Trophoblast cell (in vitro differentiated cells and primary cell): ENCODE results near the gene KIF26B.

Experiments
- DNase-seq, 2 donors: peaks; one replicate each; pipeline ENCODE4 v3.0.0-alpha.2; 2016
- H2AFZ ChIP-seq: 2 replicates; pipeline ENCODE4 v1.6.1; 2013; ENCODE audit warnings: low read length, moderate library complexity, mild to moderate bottlenecking; ENCODE audit not compliant: insufficient read depth, poor library complexity
- H2AK5ac ChIP-seq: 2 replicates; pipeline ENCODE4 v1.6.1; 2013; ENCODE audit warnings: mild to moderate bottlenecking, low read length
- H2BK120ac ChIP-seq: 2 replicates; pipeline ENCODE4 v1.6.1; 2013; ENCODE audit warnings: low read length, mild to moderate bottlenecking, moderate library complexity; ENCODE audit not compliant: insufficient read depth, poor library complexity
- H2BK12ac ChIP-seq: 2 replicates; pipeline ENCODE4 v1.6.1; 2013; ENCODE audit warnings: mild to moderate bottlenecking, low read length, moderate library complexity
- H2BK5ac ChIP-seq: 2 replicates; pipeline ENCODE4 v1.6.1; 2013; ENCODE audit warnings: low read length, low read depth, moderate library complexity, mild to moderate bottlenecking; ENCODE audit not compliant: poor library complexity
- H3K14ac ChIP-seq: 2 replicates; pipeline ENCODE4 v1.6.1; 2013; ENCODE audit warnings: mild to moderate bottlenecking, low read length
- H3K18ac ChIP-seq: 2 replicates; pipeline ENCODE4 v1.6.1; 2013; ENCODE audit warnings: mild to moderate bottlenecking, low read length
- H3K23ac ChIP-seq: 2 replicates; pipeline ENCODE4 v1.6.1; 2013; ENCODE audit warnings: low read length
- H3K27ac ChIP-seq: 2 replicates; pipeline ENCODE4 v1.5.1; 2013; ENCODE audit warnings: low read depth, mild to moderate bottlenecking, inconsistent platforms, low read length, moderate library complexity
- H3K27me3 ChIP-seq: 2 replicates; pipeline ENCODE4 v1.6.1; 2013; ENCODE audit warnings: inconsistent platforms, mild to moderate bottlenecking, low read length, moderate library complexity; ENCODE audit not compliant: insufficient read depth
- H3K36me3 ChIP-seq, 2 experiments: 1 replicate in 1 of 2; 2 replicates in 1 of 2; pipeline ENCODE4 v1.6.1; 2013; ENCODE audit warnings: low read length in 2 of 2, mild to moderate bottlenecking in 2 of 2, moderate library complexity in 1 of 2; ENCODE audit not compliant: insufficient read depth in 2 of 2, control insufficient read depth in 1 of 2
- H3K4ac ChIP-seq: 2 replicates; pipeline ENCODE4 v1.6.1; 2013; ENCODE audit warnings: low read depth, mild to moderate bottlenecking, low read length, moderate library complexity
- H3K4me1 ChIP-seq, 2 experiments: 1 replicate in 1 of 2; 2 replicates in 1 of 2; pipeline ENCODE4 v1.6.1; 2013; ENCODE audit warnings: low read length in 2 of 2, mild to moderate bottlenecking in 2 of 2, moderate library complexity in 1 of 2; ENCODE audit not compliant: insufficient read depth in 2 of 2, control insufficient read depth in 1 of 2
- H3K4me2 ChIP-seq: 2 replicates; pipeline ENCODE4 v1.6.1; 2013; ENCODE audit warnings: inconsistent platforms, mild to moderate bottlenecking, low read length, moderate library complexity
- H3K4me3 ChIP-seq: 2 replicates; pipeline ENCODE4 v1.5.1; 2013; ENCODE audit warnings: mild to moderate bottlenecking, low read depth, low read length, inconsistent platforms
- H3K79me1 ChIP-seq: one replicate; pipeline ENCODE4 v1.6.1; 2013; ENCODE audit warnings: low read length
- H3K79me2 ChIP-seq: 2 replicates; pipeline ENCODE4 v1.6.1; 2013; ENCODE audit warnings: low read length, mild to moderate bottlenecking; ENCODE audit not compliant: control insufficient read depth, insufficient read depth, poor library complexity
- H3K9ac ChIP-seq: 2 replicates; pipeline ENCODE4 v1.6.1; 2013; ENCODE audit warnings: mild to moderate bottlenecking, low read length
- H3K9me3 ChIP-seq: 2 replicates; pipeline ENCODE4 v1.6.1; 2013; ENCODE audit warnings: low read depth, mild to moderate bottlenecking, control low read depth, inconsistent platforms, low read length; ENCODE audit not compliant: insufficient read depth
- H4K12ac ChIP-seq: 2 replicates; pipeline ENCODE4 v1.6.1; 2013; ENCODE audit warnings: low read depth, mild to moderate bottlenecking, low read length, moderate library complexity
- H4K8ac ChIP-seq: 2 replicates; pipeline ENCODE4 v1.6.1; 2013; ENCODE audit warnings: low read depth, mild to moderate bottlenecking, low read length, moderate library complexity
- H4K91ac ChIP-seq: one replicate; pipeline ENCODE4 v1.6.1; 2013; ENCODE audit warnings: low read depth, mild to moderate bottlenecking, low read length, moderate library complexity
- WGBS: extraction: QIAGEN DNeasy Blood & Tissue Kit; methylation state at CpG from one replicate; pipeline ENCODE4 v1.1.7; 2013; ENCODE audit warnings: missing lambda C conversion rate; ENCODE audit not compliant: insufficient read length, insufficient coverage; ENCODE audit errors: extremely low coverage; 5-methylcytosine and 5-hydroxymethylcytosine counted together

Gene KIF26B

GRCh38 chr1:245291351-245291750, 136.6 kb downstream of the KIF26B start:
- H3K79me1 ChIP-seq: no peaks in the 10 kb centered on the region
- H2BK120ac ChIP-seq: no peak overlapping the region
- H3K4me2 ChIP-seq: no peak overlapping the region
- no CpG with 5 or more reads among the region's 4 CpGs for WGBS
- H3K27me3 ChIP-seq: no peaks in the 10 kb centered on the region
- H2BK12ac ChIP-seq: no peak overlapping the region
- no peak overlapping the region for H3K27ac ChIP-seq
- H4K91ac ChIP-seq: no peak overlapping the region
- peaks cover 5 to 6% of the 10 kb centered on the region in 2 experiments for H3K4me1 ChIP-seq
- H2AK5ac ChIP-seq: no peak overlapping the region
- H3K9me3 ChIP-seq: no peaks in the 10 kb centered on the region
- no peaks in the 10 kb centered on the region for H3K79me2 ChIP-seq
- no peak overlapping the region for H3K4ac ChIP-seq
- H2BK5ac ChIP-seq: no peak overlapping the region
- H2AFZ ChIP-seq: no peak overlapping the region
- peaks cover 0 to 2% of the 10 kb centered on the region in 2 experiments for H3K36me3 ChIP-seq
- H3K18ac ChIP-seq: no peak overlapping the region
- H3K23ac ChIP-seq: no peak overlapping the region
- H3K14ac ChIP-seq: no peak overlapping the region
- H3K9ac ChIP-seq: no peak overlapping the region
- no peak overlapping the region for H4K12ac ChIP-seq
- no peak overlapping the region for H4K8ac ChIP-seq
- H3K4me3 ChIP-seq: no peak overlapping the region
- no peak for DNase-seq

GRCh38 chr1:245292141-245292540, 137.4 kb downstream of the KIF26B start:
- no CpG with 5 or more reads among the region's 14 CpGs for WGBS
- H3K4ac ChIP-seq: no peak overlapping the region
- no peak overlapping the region for H4K91ac ChIP-seq
- no peak overlapping the region for H3K14ac ChIP-seq
- H2BK5ac ChIP-seq: no peak overlapping the region
- H3K18ac ChIP-seq: no peak overlapping the region
- no peak overlapping the region for H3K4me2 ChIP-seq
- peaks cover 0 to 2% of the 10 kb centered on the region in 2 experiments for H3K36me3 ChIP-seq
- no peaks in the 10 kb centered on the region for H3K79me1 ChIP-seq
- no peak overlapping the region for H3K27ac ChIP-seq
- no peak overlapping the region for H2BK12ac ChIP-seq
- H3K9ac ChIP-seq: no peak overlapping the region
- no peak overlapping the region for H2AK5ac ChIP-seq
- no peak for DNase-seq
- H3K79me2 ChIP-seq: no peaks in the 10 kb centered on the region
- no peak overlapping the region for H3K4me3 ChIP-seq
- H3K9me3 ChIP-seq: no peaks in the 10 kb centered on the region
- no peak overlapping the region for H3K23ac ChIP-seq
- H3K4me1 ChIP-seq: peaks cover 5 to 6% of the 10 kb centered on the region in 2 experiments
- no peak overlapping the region for H4K8ac ChIP-seq
- H4K12ac ChIP-seq: no peak overlapping the region
- no peaks in the 10 kb centered on the region for H3K27me3 ChIP-seq
- no peak overlapping the region for H2AFZ ChIP-seq
- H2BK120ac ChIP-seq: no peak overlapping the region

- Histone ChIP-seq H3K4ac (no peak overlapping the region), H3K79me1 (no peaks in the 10 kb centered on the region), H3K4me3 (no peak overlapping the region), H3K79me2 (no peaks in the 10 kb centered on the region), H3K27ac (no peak overlapping the region), H4K91ac (no peak overlapping the region), H2BK12ac (no peak overlapping the region), H3K18ac (no peak overlapping the region), H3K14ac (no peak overlapping the region), H4K8ac (no peak overlapping the region), H2BK120ac (no peak overlapping the region), H2AK5ac (no peak overlapping the region), H3K36me3 (peaks cover 0 to 2% of the 10 kb centered on the region in 2 experiments), H3K4me1 (peaks cover 5 to 6% of the 10 kb centered on the region in 2 experiments), H2AFZ (no peak overlapping the region), H3K4me2 (no peak overlapping the region), H3K23ac (no peak overlapping the region), H3K9ac (no peak overlapping the region), H2BK5ac (no peak overlapping the region), H3K27me3 (no peaks in the 10 kb centered on the region), H4K12ac (no peak overlapping the region), H3K9me3 (no peaks in the 10 kb centered on the region)
- WGBS: no CpG with 5 or more reads among the region's 6 CpGs
- DNase-seq: no peak
Measured at GRCh38 chr1:245292553-245292952, 137.8 kb downstream of the KIF26B start.

DNA sequence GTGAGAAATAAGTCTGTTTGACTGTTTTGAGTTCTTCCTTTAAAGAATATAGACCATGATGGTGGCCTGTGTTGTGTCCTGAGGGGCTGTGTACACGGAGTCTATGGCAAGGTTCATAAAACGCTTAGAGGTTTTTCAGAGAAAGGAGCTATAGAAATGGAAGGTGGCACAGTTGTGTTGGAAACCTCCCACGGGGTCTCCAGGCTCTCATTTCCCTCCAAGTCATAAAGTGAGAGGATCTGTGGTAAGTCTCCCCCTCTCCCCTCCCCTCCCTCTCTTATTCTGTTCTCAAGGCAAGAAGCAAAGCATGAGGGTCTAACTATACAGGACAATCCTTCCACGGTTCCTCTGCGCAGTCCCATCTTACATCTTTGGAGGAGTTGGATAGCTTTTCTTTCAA, 139.2 kb downstream of the KIF26B start:
- WGBS: no CpG with 5 or more reads among the region's 5 CpGs
- Histone ChIP-seq H4K12ac (no peak overlapping the region), H3K4me1 (peaks cover 5 to 6% of the 10 kb centered on the region in 2 experiments), H3K27ac (no peak overlapping the region), H3K79me1 (no peaks in the 10 kb centered on the region), H3K4me2 (no peak overlapping the region), H2AFZ (no peak overlapping the region), H2BK5ac (no peak overlapping the region), H2AK5ac (no peak overlapping the region), H3K9ac (no peak overlapping the region), H2BK120ac (no peak overlapping the region), H3K9me3 (no peaks in the 10 kb centered on the region), H3K18ac (no peak overlapping the region), H3K14ac (no peak overlapping the region), H4K8ac (no peak overlapping the region), H3K23ac (no peak overlapping the region), H3K27me3 (no peaks in the 10 kb centered on the region), H3K4me3 (no peak overlapping the region), H3K79me2 (no peaks in the 10 kb centered on the region), H3K4ac (no peak overlapping the region), H3K36me3 (peaks cover 0 to 2% of the 10 kb centered on the region in 2 experiments), H2BK12ac (no peak overlapping the region), H4K91ac (no peak overlapping the region)
- DNase-seq: no peak
